ENCODE data around the gene ARID3A.
A peak's percentile ranks its signal among the peaks of the same experiment; 100 is the strongest.

Gene ARID3A

GRCh38 chr19:911197-912033, 14.4 kb upstream of the ARID3A start:
- Histone ChIP-seq H3K79me2 (ENCODE audit: insufficient read depth, low read depth) (peaks cover 11% of the 10 kb centered on the region; the same call in 1 of the 2 replicates), H2AFZ (ENCODE audit: low read depth) (no peak overlapping the region), H3K4me2 (no peak overlapping the region), H3K36me3 (ENCODE audit: insufficient read depth) (no peaks in the 10 kb centered on the region), H3K27me3 (ENCODE audit: insufficient read depth, low read depth) (no peaks in the 10 kb centered on the region), H3K27ac (no peak overlapping the region), H4K20me1 (ENCODE audit: insufficient read depth) (no peaks in the 10 kb centered on the region), H3K4me3 (IDR thresholded peaks at IDR 0.05; ENCODE audit: insufficient read depth, low read depth, low read length) (no peak overlapping the region), H3K9ac (no peak overlapping the region), H3K4me1 (ENCODE audit: low read depth, poor library complexity, severe bottlenecking) (peaks cover 5% of the 10 kb centered on the region)
- TF ChIP-seq CTCF (conservative IDR thresholded peaks at IDR 0.05; ENCODE audit: low read depth, low read length) = no peak

GRCh38 chr19:912181-913079, 13.4 kb upstream of the ARID3A start:
- H3K4me3 ChIP-seq (IDR thresholded peaks at IDR 0.05; ENCODE audit: insufficient read depth, low read depth, low read length) = no peak overlapping the region
- peaks cover 11% of the 10 kb centered on the region; the same call in 1 of the 2 replicates for H3K79me2 ChIP-seq (ENCODE audit: insufficient read depth, low read depth)
- peaks cover 5% of the 10 kb centered on the region; the same call in 1 of the 2 replicates for H3K27me3 ChIP-seq (ENCODE audit: insufficient read depth, low read depth)

GRCh38 chr19:913080-913748, 12.6 kb upstream of the ARID3A start, which contains the start of gene R3HDM4:
TSS of gene R3HDM4 (minus strand) at chr19:913219. CDS start at chr19:913157, 62 bp downstream.
- peak within 1 kb of the TSS; percentile 66; the same call in 1 of the 2 replicates for H3K9ac ChIP-seq
- no peak within 1 kb of the TSS for H3K4me3 ChIP-seq (IDR thresholded peaks at IDR 0.05; ENCODE audit: insufficient read depth, low read depth, low read length)
- peak within 1 kb of the TSS; percentile 82 for H2AFZ ChIP-seq (ENCODE audit: low read depth)
- peak within 1 kb of the TSS; percentile 80 for H3K4me2 ChIP-seq
- H3K36me3 ChIP-seq (ENCODE audit: insufficient read depth) = no peaks in the 10 kb centered on the region
- peaks cover 11% of the 10 kb centered on the region; the same call in 1 of the 2 replicates for H3K79me2 ChIP-seq (ENCODE audit: insufficient read depth, low read depth)
- no peak for TF ChIP-seq CTCF (conservative IDR thresholded peaks at IDR 0.05; ENCODE audit: low read depth, low read length)
- H3K27me3 ChIP-seq (ENCODE audit: insufficient read depth, low read depth) = peaks cover 13% of the 10 kb centered on the region
- H3K27ac ChIP-seq = no peak within 1 kb of the TSS
- H4K20me1 ChIP-seq (ENCODE audit: insufficient read depth) = no peaks in the 10 kb centered on the region
- H3K4me1 ChIP-seq (ENCODE audit: low read depth, poor library complexity, severe bottlenecking) = peaks cover 11% of the 10 kb centered on the region

More at GRCh38 chr19:912181-913079, 13.4 kb upstream of the ARID3A start:
- Histone ChIP-seq H4K20me1 (ENCODE audit: insufficient read depth) (no peaks in the 10 kb centered on the region), H3K4me1 (ENCODE audit: low read depth, poor library complexity, severe bottlenecking) (peaks cover 5% of the 10 kb centered on the region), H3K27ac (no peak overlapping the region), H3K9ac (peak overlapping the region; percentile 57; the same call in 1 of the 2 replicates), H3K4me2 (no peak overlapping the region), H3K36me3 (ENCODE audit: insufficient read depth) (no peaks in the 10 kb centered on the region), H2AFZ (ENCODE audit: low read depth) (no peak overlapping the region; the same call in 1 of the 2 replicates)
- TF ChIP-seq CTCF (conservative IDR thresholded peaks at IDR 0.05; ENCODE audit: low read depth, low read length) = no peak

Measured in KMS-11 (cell line).